Ascending aorta (tissue), 2 donors: ENCODE measurements around the gene HPS4. TPM values are rescaled to one million over a fixed set of nuclear protein-coding genes. Genes with fewer than 3 reads are reported as not detected.

ENCODE experiments used
- DNase-seq, 2 donors: peaks; one replicate each; pipeline ENCODE4 v3.0.0-alpha.2; 2019; ENCODE audit warnings: low spot score in 2 of 2
- H3K27ac ChIP-seq, 2 donors: fragments of 200-600 bp; sonication (generic); one replicate each; pipeline ENCODE4 v1.5.1; 2016 to 2017; ENCODE audit warnings: mild to moderate bottlenecking in 1 of 2
- H3K27me3 ChIP-seq: fragments of 200-600 bp; sonication (generic); one replicate; pipeline ENCODE4 v1.5.1; 2017
- H3K36me3 ChIP-seq, 2 donors: fragments of 200-600 bp; sonication (generic); one replicate each; pipeline ENCODE4 v1.5.1; 2016
- H3K4me1 ChIP-seq, 2 donors: fragments of 200-600 bp; sonication (generic); one replicate each; pipeline ENCODE4 v1.5.1; 2016 to 2017; ENCODE audit warnings: mild to moderate bottlenecking in 1 of 2
- H3K4me3 ChIP-seq, 2 donors: fragments of 200-600 bp; sonication (generic); one replicate each; pipeline ENCODE4 v1.5.1; 2016 to 2017; ENCODE audit warnings: mild to moderate bottlenecking in 1 of 2
- H3K9me3 ChIP-seq, 2 donors: fragments of 200-600 bp; sonication (generic); one replicate each; pipeline ENCODE4 v1.5.1; 2016
- intact Hi-C: fragments of 100-400 bp; cut with DNase I; formaldehyde crosslinking; loops from one replicate; pipeline ENCODE4 v1.15.1; 2023
- total RNA-seq: library from RNA; depleted of rRNA; stranded (reverse); fragments of >200 nt; gene quantifications from one replicate; pipeline ENCODE4 v1.1.0, GENCODE V29; 2016
- TF ChIP-seq, protein P1 (sequence below), 3 experiments: fragments of 200-600 bp in 2 of 3; fragments of 450-650 bp in 1 of 3; sonication (generic) in 2 of 3; IDR thresholded peaks; one replicate each; pipeline ENCODE4 v1.5.1; 2016 to 2019; ENCODE audit warnings: antibody characterized with exemption in 3 of 3, mild to moderate bottlenecking in 1 of 3, moderate library complexity in 1 of 3

The HPS4 gene
- total RNA-seq, 1 donor from 2014 or later, result 39.3 TPM

DNA sequence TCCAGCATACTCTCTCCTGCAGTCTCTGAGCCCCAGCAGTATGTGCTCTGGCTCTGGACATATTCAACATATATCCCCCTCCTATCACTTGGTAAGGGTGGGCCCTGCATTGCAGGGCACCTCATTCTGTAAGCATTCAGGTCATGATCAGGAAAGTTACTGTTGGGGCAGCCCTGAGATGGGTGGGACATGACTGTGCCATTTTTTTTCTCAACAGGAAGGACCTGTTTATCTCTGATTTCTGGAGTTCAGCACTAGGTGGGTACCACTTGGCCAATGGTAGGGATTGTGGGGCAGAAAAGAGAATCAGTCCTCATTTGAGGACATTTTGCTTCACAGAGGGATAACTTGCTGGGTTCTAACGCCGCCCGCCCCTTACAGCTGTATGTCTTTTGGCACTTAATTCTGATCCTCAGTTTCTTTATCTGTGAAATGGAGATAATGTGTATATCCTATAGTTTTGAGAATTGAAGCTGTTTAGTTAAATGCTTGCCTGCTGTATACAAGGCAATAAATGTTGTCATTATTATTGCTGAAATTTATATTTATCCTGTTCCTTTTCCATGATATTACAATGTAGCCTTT is 2.3 kb upstream of the HPS4 start:
- H3K4me1 ChIP-seq, result peaks cover 6 to 16% of the 10 kb centered on the region in 2 donors
- intact Hi-C loops, result no loop called here
- H3K27ac ChIP-seq, result no peak overlapping the region
- no peaks in the 10 kb centered on the region for H3K9me3 ChIP-seq
- TF ChIP-seq, protein P1, sequence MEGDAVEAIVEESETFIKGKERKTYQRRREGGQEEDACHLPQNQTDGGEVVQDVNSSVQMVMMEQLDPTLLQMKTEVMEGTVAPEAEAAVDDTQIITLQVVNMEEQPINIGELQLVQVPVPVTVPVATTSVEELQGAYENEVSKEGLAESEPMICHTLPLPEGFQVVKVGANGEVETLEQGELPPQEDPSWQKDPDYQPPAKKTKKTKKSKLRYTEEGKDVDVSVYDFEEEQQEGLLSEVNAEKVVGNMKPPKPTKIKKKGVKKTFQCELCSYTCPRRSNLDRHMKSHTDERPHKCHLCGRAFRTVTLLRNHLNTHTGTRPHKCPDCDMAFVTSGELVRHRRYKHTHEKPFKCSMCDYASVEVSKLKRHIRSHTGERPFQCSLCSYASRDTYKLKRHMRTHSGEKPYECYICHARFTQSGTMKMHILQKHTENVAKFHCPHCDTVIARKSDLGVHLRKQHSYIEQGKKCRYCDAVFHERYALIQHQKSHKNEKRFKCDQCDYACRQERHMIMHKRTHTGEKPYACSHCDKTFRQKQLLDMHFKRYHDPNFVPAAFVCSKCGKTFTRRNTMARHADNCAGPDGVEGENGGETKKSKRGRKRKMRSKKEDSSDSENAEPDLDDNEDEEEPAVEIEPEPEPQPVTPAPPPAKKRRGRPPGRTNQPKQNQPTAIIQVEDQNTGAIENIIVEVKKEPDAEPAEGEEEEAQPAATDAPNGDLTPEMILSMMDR (IDR thresholded peaks at IDR 0.05), result no peak
- H3K27me3 ChIP-seq, result no peaks in the 10 kb centered on the region
- DNase-seq, result no peak
- H3K36me3 ChIP-seq, result peaks cover 18 to 35% of the 10 kb centered on the region in 2 donors
- H3K4me3 ChIP-seq, result no peak overlapping the region

DNA sequence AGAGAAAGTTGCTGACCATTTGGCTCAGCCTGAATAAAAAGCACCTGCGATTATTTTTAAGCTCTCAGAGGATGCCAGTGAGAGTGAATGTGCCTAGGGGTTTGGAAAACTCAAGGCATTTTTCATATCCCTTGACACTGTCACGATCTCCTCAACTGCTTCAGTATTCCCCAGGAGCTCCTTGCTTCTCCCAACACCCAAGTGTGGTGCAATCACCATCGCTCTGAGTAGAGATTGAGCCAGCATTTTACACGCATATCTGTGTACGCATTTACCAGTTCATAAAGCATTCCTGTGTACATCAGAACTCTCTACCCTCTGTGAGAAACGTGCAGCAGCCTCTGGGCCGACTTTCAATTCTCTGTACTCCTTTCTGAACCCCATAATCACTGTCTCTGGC is 1.4 kb upstream of the HPS4 start:
- Histone ChIP-seq H3K27me3 (no peaks in the 10 kb centered on the region), H3K4me1 (peaks cover 6 to 16% of the 10 kb centered on the region in 2 donors), H3K27ac (peak overlapping the region; percentile 95 to 96), H3K36me3 (peaks cover 15 to 28% of the 10 kb centered on the region in 2 donors), H3K9me3 (no peaks in the 10 kb centered on the region), H3K4me3 (peak overlapping the region in 1 of 2 donors; percentile 99)
- TF ChIP-seq, protein P1 (IDR thresholded peaks at IDR 0.05), result no peak
- no peak for DNase-seq
- intact Hi-C loops, result no loop called here

DNA sequence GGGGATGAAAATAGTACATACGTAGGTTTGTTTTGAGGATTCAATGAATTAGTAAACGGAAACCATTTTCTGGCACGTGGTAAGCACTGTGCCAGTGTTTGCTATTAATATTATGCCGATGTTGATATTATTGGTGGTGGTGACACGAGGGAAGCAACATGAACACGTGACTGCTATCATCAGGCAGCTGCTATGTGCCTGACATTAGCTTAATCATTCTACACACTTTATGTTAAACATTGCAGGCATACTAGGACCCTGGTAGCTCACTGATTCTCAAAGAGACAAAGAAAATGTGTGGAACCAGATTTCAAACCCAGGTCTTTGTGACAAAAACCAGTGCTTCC is 750 bp upstream of the HPS4 start:
- H3K27me3 ChIP-seq, result no peaks in the 10 kb centered on the region
- H3K36me3 ChIP-seq, result peaks cover 12 to 22% of the 10 kb centered on the region in 2 donors
- intact Hi-C loops, result no loop called here
- TF ChIP-seq, protein P1 (IDR thresholded peaks at IDR 0.05), result no peak
- no peaks in the 10 kb centered on the region for H3K9me3 ChIP-seq
- no peak for DNase-seq
- H3K4me1 ChIP-seq, result peaks cover 6 to 16% of the 10 kb centered on the region in 2 donors
- H3K27ac ChIP-seq, result peak overlapping the region; percentile 95 to 96
- H3K4me3 ChIP-seq, result peak overlapping the region; percentile 90 to 99

DNA sequence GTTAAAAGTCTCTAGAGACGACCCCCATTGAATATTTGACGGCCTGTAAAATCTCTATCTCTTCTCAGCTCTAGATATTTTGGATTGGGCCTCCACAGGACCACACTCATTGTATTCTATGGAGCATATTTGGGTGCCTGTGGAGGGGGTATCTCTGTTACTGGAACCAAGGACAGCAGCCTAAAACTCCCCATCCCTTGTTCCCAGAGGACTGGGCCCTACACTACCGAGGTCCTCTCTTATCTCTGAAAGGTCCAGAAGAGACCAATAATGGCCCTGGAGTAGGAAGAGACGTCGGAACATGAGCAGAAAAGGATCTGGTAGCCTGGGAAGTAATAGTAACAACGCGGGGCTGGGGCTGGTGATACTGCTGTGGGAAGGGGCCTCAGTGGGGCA is 542 bp downstream of the HPS4 start:
- Histone ChIP-seq H3K4me1 (peaks cover 6 to 16% of the 10 kb centered on the region in 2 donors), H3K27ac (peak overlapping the region; percentile 95 to 96), H3K4me3 (peak overlapping the region; percentile 90 to 99), H3K27me3 (no peaks in the 10 kb centered on the region), H3K9me3 (no peaks in the 10 kb centered on the region), H3K36me3 (peaks cover under 1 to 11% of the 10 kb centered on the region in 2 donors)
- no peak for DNase-seq
- intact Hi-C loops, result loop anchor here (1.0 kb wide), 2 partner anchors 29 to 107 kb away; partner anchors contain the start of genes TFIP11 and TPST2
- TF ChIP-seq, protein P1 (IDR thresholded peaks at IDR 0.05), result no peak

DNA sequence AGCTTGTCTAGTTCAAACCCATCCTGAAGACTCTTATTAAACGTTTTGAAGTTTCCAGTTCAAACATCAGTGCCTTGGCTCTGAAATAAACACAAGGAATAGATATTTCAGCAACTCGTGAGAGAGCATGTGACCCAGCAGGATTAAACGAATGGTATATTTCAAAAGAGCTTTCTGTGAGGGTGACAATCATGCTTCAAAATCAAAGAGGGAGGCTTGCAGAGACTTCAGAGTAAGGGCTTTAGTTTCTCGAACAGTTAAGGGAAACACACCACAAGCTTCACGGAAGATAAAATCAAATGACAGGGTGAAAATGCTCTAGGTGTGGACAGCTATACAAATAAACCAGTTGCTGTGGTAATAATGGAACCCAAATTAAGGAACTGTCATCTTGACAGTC is 1.4 kb downstream of the HPS4 start:
- H3K27me3 ChIP-seq, result no peaks in the 10 kb centered on the region
- no peak for DNase-seq
- no peak overlapping the region for H3K27ac ChIP-seq
- intact Hi-C loops, result no loop called here
- H3K4me3 ChIP-seq, result peak overlapping the region in 1 of 2 donors; percentile 99
- no peaks in the 10 kb centered on the region for H3K9me3 ChIP-seq
- H3K36me3 ChIP-seq, result peaks cover 4 to 11% of the 10 kb centered on the region in 2 donors
- peaks cover 6 to 16% of the 10 kb centered on the region in 2 donors for H3K4me1 ChIP-seq
- TF ChIP-seq, protein P1 (IDR thresholded peaks at IDR 0.05), result no peak
